HG02981 (cell line): ENCODE results near the gene CUEDC1.
A peak's percentile ranks its signal among the peaks of the same experiment; 100 is the strongest.

Experiments
- ATAC-seq: cut with Tn5 transposase; IDR thresholded peaks from one replicate; pipeline ENCODE4 v1.9.1; 2021; ENCODE audit warnings: mild to moderate bottlenecking, moderate library complexity; ENCODE audit not compliant: unreplicated experiment

The CUEDC1 gene

GRCh38 chr17:57919918-57920317 lies 35.3 kb downstream of the CUEDC1 start:
- ATAC-seq: no peak

DNA sequence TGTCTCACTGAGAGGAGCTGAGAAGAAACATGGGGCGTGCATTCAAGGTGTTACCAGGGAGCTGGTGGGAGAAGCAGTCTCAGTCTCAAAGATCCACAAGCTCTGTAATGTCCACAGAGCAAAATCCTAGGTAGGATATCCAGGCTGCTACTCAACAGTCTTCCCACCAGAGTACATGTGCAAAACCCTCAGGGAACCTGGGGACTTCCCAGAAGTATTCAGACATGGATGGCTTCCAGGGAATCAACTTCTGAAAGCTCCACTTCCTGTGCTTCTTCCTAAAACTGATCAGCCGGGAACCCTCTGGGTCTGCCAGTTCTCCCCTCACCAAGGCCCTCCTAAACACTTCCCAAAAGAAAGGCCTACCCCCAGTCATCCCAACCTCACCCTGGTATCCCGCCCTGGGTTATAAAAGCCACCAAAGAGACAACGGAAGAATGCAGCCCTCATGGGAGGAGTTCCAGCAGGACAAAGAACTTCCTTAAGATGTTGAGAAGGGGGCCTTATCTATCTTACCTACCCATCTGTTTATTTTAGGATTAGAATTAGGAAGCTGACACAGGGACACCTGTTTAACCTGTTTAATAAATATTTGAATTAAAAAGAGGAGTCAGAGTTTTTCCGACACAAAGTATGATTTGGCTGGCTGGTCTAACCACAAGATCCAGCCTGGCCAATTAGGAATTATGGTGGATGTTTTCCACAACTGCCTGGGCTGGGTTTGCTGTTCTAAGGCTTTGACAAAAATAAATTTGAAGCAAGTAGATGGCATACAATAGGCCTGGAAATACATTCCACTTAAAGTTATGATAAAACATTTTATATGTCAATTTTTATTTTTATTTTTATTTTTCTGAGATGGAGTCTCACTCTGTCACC lies 37.0 kb downstream of the CUEDC1 start:
- ATAC-seq: no peak

GRCh38 chr17:57916925-57917858 lies 38.0 kb downstream of the CUEDC1 start:
- no peak for ATAC-seq

- no peak for ATAC-seq
Measured at GRCh38 chr17:57915985-57916757, 39.0 kb downstream of the CUEDC1 start.

DNA sequence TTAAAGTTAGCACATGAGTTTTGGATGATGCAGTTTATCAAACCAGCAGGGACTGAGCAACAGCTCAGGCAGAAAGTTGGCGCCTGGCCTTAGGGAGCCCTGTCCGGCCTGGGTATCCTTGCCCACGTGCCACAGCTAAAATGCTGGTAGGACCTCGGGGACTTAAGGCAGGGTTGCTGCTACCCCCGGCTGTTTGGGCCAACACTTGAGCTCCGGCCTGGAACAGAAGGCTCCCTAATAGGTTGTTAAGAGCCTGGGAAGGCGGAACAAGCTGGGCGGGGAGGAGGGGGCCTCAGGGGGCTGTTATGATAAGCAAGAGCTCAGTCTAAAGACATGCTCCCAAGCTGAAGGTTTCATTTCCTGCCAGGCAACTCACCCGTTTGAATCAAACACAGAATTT lies 39.7 kb downstream of the CUEDC1 start:
- no peak for ATAC-seq

- no peak for ATAC-seq
Measured at GRCh38 chr17:57914273-57915142, 40.7 kb downstream of the CUEDC1 start.

DNA sequence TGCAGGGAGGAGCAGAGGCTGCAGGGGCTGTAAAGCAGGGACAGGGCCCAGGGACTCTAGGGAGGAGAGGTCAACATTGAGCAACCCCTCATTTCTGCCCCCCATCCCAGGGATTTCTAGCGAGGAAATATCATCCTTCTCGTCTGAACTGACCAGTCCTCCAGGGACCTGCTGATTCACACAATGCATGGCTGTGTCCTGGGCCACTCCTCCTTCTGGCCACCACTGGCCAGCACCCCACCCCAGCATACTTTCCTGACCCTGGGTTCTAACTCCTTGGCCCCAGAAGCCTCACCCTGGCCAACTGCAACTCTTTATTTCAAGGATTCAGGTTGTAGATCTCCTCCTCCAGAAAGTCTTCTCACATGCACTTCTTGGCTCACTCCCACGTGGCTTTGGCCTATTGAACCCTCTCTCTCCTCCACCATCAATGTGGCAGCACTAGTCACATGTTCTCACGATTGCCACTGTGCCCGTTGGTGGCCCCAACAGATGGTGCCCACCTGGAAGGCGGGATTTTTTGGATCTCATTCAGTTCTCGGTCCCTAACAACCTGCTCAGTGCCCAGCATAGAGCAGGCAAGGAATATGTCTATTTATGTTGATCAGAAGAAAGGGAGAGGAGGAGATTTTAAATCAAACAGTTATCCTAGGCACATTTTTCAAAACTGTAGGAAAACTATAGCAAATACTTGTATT lies 41.5 kb downstream of the CUEDC1 start:
- ATAC-seq: no peak

- ATAC-seq: no peak
Measured at GRCh38 chr17:57911834-57912673, 43.2 kb downstream of the CUEDC1 start.

GRCh38 chr17:57910462-57911420 lies 44.5 kb downstream of the CUEDC1 start:
- no peak for ATAC-seq

DNA sequence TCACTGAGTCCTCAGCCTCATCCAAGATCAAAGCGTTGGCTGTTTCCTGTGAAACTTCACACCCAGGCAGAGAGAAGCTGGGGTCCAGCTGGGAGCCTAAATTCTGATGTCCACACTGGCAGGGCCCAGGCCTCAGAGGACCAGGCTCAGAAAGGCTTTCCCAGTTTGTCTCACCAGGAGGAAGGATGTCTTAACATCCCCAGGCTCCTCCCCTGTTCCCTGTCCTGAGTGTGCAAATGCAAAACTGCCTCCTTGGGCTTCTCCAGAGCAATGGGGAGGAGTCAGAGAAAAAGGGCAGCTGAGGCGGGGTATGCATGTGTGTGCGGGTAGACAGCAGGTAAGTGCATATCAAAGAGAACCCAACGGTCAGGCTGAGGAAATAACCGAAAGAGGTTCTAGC lies 45.7 kb downstream of the CUEDC1 start:
- no peak for ATAC-seq

DNA sequence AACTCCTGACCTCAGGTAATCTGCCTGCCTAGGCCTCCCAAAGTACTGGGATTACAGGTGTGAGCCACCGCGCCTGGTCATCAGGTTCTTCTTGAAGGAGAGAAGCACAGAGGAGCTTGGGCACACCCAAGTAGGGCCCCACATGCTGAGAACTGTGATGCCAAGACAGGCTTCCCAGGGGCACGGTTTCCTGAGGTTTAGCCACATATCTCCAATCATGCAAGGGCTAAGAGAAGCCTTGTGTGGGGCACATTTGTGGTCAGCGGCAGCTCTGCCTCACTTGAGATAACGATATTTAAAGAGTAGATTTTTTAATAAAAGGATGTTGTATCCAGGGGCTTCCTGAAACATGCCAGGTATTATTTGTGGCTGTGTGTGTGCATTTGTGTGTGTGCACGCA lies 46.9 kb downstream of the CUEDC1 start:
- no peak for ATAC-seq

GRCh38 chr17:57906910-57907309 lies 48.3 kb downstream of the CUEDC1 start:
- ATAC-seq: no peak

DNA sequence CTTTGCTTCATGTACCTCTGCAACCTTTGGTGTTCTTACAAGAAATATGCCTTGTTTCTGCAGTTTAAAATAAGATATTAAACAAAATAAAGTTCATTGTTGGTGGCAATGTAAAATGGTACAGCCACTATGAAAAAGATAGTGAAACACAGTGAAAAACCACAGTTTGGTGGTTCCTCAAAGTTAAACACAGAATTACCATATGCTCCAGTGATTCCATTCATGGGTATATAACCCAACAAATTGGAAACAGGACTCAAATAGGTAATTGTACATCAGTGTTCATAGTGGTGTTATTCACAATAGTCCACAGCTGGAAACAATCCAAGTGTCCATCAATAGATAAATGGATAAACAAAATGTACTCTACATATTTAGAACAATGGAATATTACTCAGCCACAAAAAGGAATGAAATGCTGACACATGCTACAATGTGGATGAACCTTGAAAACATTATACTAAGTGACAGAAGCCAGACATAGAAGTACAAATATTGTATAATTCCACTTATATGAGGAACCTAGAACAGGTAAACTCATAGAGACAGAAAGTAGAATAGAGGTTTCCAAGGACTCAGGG lies 49.2 kb downstream of the CUEDC1 start:
- no peak for ATAC-seq

DNA sequence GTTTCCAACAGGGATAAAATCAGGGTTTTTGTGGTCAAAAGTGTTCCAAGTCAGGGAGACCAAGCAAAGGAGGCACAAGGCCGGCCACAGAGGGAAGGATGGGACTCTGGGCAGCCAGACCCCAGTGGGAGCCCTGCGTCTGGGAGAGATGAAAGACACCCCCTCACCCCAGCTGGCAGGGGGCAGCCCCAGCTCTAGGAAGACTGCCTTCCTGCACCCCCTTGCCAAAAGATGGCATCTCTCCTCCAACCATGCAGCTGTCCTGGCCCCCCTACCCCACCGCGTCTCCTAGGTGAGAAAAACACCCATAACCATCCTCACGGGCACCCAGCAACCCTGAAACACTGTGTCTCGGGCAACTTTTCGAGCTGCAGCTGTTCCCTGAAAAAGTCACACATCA lies 51.3 kb downstream of the CUEDC1 start:
- ATAC-seq: no peak

- peak; percentile 59 for ATAC-seq
Measured at GRCh38 chr17:57902800-57903759, 52.1 kb downstream of the CUEDC1 start.
